B cell (primary cell): ENCODE measurements around the gene RRP1.

Source experiments
- EZH2 ChIP-seq: IDR thresholded peaks from 2 replicates; pipeline ENCODE4 v1.6.1; 2012; ENCODE audit warnings: borderline replicate concordance, low read depth, mild to moderate bottlenecking, moderate library complexity, low read length; ENCODE audit not compliant: insufficient read depth, poor library complexity, severe bottlenecking
- TF ChIP-seq, protein P1 (sequence below): fragments of 200-600 bp; IDR thresholded peaks from one replicate; pipeline ENCODE4 v1.8.0; 2022; ENCODE audit warnings: antibody characterized with exemption, mild to moderate bottlenecking

DNA sequence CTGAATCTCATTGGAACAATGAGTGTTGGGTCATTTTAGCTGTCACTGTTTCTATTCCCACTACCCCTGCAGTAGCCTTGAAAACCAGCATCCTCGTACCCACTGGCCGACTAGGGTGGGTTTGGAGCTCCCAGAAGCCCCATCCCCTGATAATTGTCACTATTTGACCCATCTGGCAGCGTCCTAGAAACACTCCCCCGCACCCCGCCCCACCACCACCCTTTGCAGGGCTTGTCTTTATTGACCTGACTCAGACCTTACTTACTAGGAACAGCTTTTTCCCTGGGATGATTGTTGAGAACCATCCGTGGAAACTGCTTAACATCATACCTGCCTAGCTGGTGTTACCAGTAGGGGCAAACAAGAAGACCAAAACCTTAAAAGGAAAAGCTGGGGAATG, 47.2 kb downstream of the RRP1 start:
- TF ChIP-seq, protein P1, sequence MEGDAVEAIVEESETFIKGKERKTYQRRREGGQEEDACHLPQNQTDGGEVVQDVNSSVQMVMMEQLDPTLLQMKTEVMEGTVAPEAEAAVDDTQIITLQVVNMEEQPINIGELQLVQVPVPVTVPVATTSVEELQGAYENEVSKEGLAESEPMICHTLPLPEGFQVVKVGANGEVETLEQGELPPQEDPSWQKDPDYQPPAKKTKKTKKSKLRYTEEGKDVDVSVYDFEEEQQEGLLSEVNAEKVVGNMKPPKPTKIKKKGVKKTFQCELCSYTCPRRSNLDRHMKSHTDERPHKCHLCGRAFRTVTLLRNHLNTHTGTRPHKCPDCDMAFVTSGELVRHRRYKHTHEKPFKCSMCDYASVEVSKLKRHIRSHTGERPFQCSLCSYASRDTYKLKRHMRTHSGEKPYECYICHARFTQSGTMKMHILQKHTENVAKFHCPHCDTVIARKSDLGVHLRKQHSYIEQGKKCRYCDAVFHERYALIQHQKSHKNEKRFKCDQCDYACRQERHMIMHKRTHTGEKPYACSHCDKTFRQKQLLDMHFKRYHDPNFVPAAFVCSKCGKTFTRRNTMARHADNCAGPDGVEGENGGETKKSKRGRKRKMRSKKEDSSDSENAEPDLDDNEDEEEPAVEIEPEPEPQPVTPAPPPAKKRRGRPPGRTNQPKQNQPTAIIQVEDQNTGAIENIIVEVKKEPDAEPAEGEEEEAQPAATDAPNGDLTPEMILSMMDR: no peak
- no peak for TF ChIP-seq EZH2
